ENCODE data around the gene APCDD1L. TPM values are rescaled to one million over a fixed set of nuclear protein-coding genes. Genes with fewer than 3 reads are reported as not detected.

The APCDD1L gene
- total RNA-seq: not detected

- no peaks in the 10 kb centered on the region for H3K9me3 Mint-ChIP-seq
- DNase-seq: no peak
- no peaks in the 10 kb centered on the region for H3K36me3 Mint-ChIP-seq
- no peak within 1 kb of the TSS for H3K27ac Mint-ChIP-seq
- H3K27me3 Mint-ChIP-seq: peaks cover 35% of the 10 kb centered on the region
- H3K4me1 Mint-ChIP-seq: no peaks in the 10 kb centered on the region
- no peak within 1 kb of the TSS for H3K4me3 Mint-ChIP-seq
Observed at GRCh38 chr20:58515233-58516212, at the start of gene APCDD1L. Gene APCDD1L, minus strand, starts transcription at chr20:58515399. Its CDS starts 692 bp downstream, at chr20:58514707.

- H3K27me3 Mint-ChIP-seq: no peaks in the 10 kb centered on the region
- peaks cover 3% of the 10 kb centered on the region for H3K9me3 Mint-ChIP-seq
- H3K4me3 Mint-ChIP-seq: no peak overlapping the region
- no peak overlapping the region for H3K27ac Mint-ChIP-seq
- H3K36me3 Mint-ChIP-seq: no peaks in the 10 kb centered on the region
- no peak for DNase-seq
- no peaks in the 10 kb centered on the region for H3K4me1 Mint-ChIP-seq
Observed at GRCh38 chr20:58559368-58559729, 44.1 kb upstream of the APCDD1L start.

GRCh38 chr20:58558486-58559367, 43.5 kb upstream of the APCDD1L start:
- Mint-ChIP-seq H3K27ac (no peak overlapping the region), H3K9me3 (peaks cover 3% of the 10 kb centered on the region)

DNA sequence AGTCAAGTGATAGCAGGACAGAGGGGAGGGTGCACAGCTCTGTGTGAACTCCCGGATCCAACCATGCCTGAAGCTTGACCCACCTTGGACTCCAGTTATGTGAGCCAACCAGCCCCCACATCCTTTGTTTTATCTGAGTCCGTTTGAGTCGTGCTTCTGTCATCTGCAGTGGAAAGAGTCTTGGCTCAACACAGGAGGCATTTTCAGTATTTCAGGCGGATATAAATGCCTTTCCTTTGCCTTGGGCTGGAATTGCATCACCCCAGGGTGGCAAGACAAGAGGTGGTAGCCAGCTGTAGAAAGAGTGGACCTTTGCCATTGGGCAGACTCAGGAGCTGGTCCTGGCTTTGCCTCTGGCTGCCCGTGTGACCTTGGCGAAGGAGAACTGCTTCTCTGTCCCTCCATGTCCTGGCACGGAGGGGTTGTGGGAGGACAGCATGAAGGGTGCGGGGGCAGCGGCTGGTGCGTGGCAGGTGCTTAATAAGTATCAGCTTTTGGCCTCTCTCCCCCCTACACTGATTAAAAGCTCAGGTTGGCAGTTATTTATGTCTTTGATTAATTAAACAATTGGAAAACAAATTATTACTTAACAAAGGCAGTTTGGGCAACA, 42.6 kb upstream of the APCDD1L start:
- no peaks in the 10 kb centered on the region for H3K36me3 Mint-ChIP-seq

More at GRCh38 chr20:58558486-58559367, 43.5 kb upstream of the APCDD1L start:
- Mint-ChIP-seq H3K36me3 (no peaks in the 10 kb centered on the region), H3K27me3 (no peaks in the 10 kb centered on the region), H3K4me3 (no peak overlapping the region), H3K4me1 (no peaks in the 10 kb centered on the region)
- no peak for DNase-seq

GRCh38 chr20:58556961-58557360, 41.8 kb upstream of the APCDD1L start:
- no peaks in the 10 kb centered on the region for H3K36me3 Mint-ChIP-seq
- H3K27ac Mint-ChIP-seq: no peak overlapping the region
- no peaks in the 10 kb centered on the region for H3K4me1 Mint-ChIP-seq
- no peaks in the 10 kb centered on the region for H3K27me3 Mint-ChIP-seq
- peaks cover 2% of the 10 kb centered on the region for H3K9me3 Mint-ChIP-seq
- no peak for DNase-seq
- no peak overlapping the region for H3K4me3 Mint-ChIP-seq

More for the DNA sequence above, 42.6 kb upstream of the APCDD1L start:
- H3K9me3 Mint-ChIP-seq: peaks cover 2% of the 10 kb centered on the region
- H3K4me3 Mint-ChIP-seq: no peak overlapping the region
- H3K4me1 Mint-ChIP-seq: no peaks in the 10 kb centered on the region
- no peak for DNase-seq
- H3K27me3 Mint-ChIP-seq: no peaks in the 10 kb centered on the region
- H3K27ac Mint-ChIP-seq: no peak overlapping the region

- H3K27ac Mint-ChIP-seq: no peak overlapping the region
- H3K9me3 Mint-ChIP-seq: no peaks in the 10 kb centered on the region
- H3K36me3 Mint-ChIP-seq: no peaks in the 10 kb centered on the region
- no peaks in the 10 kb centered on the region for H3K4me1 Mint-ChIP-seq
- H3K4me3 Mint-ChIP-seq: no peak overlapping the region
- H3K27me3 Mint-ChIP-seq: no peaks in the 10 kb centered on the region
- no peak for DNase-seq
Observed at GRCh38 chr20:58555078-58555765, 40.0 kb upstream of the APCDD1L start.

DNA sequence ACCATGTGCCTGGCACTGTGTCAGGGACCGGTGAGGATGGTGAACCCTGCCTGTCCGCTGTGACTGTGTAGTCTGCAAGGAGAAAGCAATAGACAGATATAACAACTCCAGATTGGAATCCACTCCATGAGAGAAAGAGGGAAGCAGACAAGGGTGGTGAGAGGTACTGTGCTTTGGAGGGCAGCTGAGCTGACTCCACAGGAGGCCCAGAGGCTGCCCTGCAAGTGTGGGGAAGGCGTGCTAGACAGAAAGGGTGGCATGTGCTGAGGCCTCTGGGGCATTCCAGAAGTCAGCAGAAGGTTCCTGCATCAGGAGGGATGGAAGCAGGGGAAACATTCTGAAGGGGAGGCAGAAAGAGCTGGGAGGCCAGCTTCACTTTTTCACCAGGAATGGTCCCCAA, 39.3 kb upstream of the APCDD1L start:
- H3K4me1 Mint-ChIP-seq: no peaks in the 10 kb centered on the region
- H3K27me3 Mint-ChIP-seq: no peaks in the 10 kb centered on the region
- no peaks in the 10 kb centered on the region for H3K9me3 Mint-ChIP-seq
- H3K4me3 Mint-ChIP-seq: no peak overlapping the region
- DNase-seq: no peak
- H3K36me3 Mint-ChIP-seq: no peaks in the 10 kb centered on the region
- no peak overlapping the region for H3K27ac Mint-ChIP-seq

DNA sequence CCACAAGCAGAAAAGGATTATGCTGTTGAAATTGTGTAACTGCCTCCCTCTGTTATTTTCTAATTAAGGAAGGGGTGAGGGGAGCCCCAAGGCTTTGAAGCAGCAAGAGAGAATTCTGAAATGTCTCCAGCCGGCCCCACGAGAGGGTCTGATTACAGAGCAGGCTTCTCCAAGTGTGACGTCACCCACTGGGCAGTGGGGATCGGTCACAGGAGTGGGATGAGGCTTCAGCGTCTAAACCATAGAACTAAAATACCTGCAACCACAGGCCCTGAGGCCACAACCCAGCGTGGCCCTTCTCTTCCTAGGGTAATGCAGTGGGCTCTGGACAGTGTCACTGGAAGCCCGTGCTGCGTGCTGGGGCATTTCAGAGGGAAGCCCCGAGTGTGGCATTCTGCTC, 38.6 kb upstream of the APCDD1L start:
- H3K27me3 Mint-ChIP-seq: no peaks in the 10 kb centered on the region
- H3K27ac Mint-ChIP-seq: no peak overlapping the region
- H3K36me3 Mint-ChIP-seq: no peaks in the 10 kb centered on the region
- DNase-seq: no peak
- H3K4me3 Mint-ChIP-seq: no peak overlapping the region
- no peaks in the 10 kb centered on the region for H3K4me1 Mint-ChIP-seq
- H3K9me3 Mint-ChIP-seq: no peaks in the 10 kb centered on the region

GRCh38 chr20:58553166-58553696, 38.0 kb upstream of the APCDD1L start:
- Mint-ChIP-seq H3K36me3 (no peaks in the 10 kb centered on the region), H3K27ac (no peak overlapping the region), H3K27me3 (no peaks in the 10 kb centered on the region), H3K4me3 (no peak overlapping the region), H3K9me3 (no peaks in the 10 kb centered on the region), H3K4me1 (no peaks in the 10 kb centered on the region)
- no peak for DNase-seq

DNA sequence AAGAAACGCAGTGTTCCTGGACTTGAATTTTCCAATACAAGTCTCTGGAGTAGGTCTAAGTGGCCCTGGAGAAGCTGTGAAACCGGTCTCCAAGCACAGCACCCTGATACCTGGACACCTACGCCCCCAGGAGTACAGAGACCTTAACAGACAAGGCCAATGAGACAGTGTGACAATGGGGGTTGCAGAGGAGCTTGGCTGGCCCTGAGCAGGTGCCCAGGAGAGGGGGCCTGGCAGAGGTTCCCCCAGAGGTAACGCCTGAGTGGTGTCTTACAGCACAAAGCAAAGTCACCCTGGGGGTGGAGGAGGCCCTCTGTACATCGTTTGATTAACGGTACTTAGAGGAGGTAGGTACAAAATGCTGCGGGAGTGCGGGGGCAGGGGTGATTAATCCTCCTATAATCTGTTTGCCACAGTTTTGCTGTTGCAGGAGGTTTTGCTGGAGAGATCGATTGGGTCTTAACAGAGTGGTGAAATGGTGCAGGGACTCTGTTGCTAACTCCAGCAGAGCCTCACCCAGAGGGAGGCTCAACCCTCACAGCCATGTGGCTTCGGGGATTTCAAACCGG, 37.3 kb upstream of the APCDD1L start:
- no peaks in the 10 kb centered on the region for H3K9me3 Mint-ChIP-seq
- H3K36me3 Mint-ChIP-seq: no peaks in the 10 kb centered on the region
- H3K4me3 Mint-ChIP-seq: no peak overlapping the region
- no peak for DNase-seq
- no peak overlapping the region for H3K27ac Mint-ChIP-seq
- no peaks in the 10 kb centered on the region for H3K27me3 Mint-ChIP-seq
- no peaks in the 10 kb centered on the region for H3K4me1 Mint-ChIP-seq

GRCh38 chr20:58551631-58552030, 36.4 kb upstream of the APCDD1L start:
- DNase-seq: no peak
- H3K27me3 Mint-ChIP-seq: no peaks in the 10 kb centered on the region

DNA sequence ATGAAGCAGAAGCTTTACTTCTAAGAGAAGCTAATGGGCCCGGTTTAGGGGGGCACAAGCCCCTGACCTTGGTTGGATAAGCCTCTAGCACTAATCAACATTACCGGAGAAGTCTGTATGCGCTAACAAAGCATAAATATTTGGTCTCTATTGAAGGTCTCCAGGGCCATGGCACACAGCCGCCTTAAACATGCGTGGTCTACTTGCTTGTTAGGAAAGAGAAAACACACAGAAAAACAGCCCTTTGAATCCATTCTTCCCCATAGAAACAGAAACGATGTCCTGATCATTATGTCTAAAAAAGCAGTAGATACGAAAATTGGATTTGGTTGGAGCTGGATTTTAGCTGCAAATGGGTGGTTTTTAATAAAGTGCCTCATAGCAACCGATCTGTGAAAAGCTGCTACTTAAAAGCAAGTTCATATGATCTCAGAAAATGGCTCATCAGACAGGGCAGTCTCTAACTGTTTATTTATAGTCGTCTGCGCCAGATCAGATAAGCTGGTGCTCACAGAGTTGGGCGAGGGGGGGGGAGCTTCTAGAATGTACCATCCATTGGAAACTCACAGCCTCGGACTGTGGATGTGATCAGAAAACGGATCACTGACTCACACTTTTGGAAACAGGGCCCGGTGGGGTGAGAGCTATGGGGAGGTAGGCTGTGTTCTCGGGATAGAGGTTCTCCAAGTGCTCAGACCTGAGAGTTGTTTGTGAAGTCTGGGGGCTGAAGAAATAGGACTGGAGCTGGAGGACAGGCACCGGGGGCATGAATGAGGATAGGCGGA, 35.3 kb upstream of the APCDD1L start:
- H3K4me1 Mint-ChIP-seq: no peaks in the 10 kb centered on the region
- no peak overlapping the region for H3K4me3 Mint-ChIP-seq
- H3K27me3 Mint-ChIP-seq: no peaks in the 10 kb centered on the region
- H3K36me3 Mint-ChIP-seq: no peaks in the 10 kb centered on the region
- no peaks in the 10 kb centered on the region for H3K9me3 Mint-ChIP-seq
- DNase-seq: no peak
- H3K27ac Mint-ChIP-seq: no peak overlapping the region

More at GRCh38 chr20:58551631-58552030, 36.4 kb upstream of the APCDD1L start:
- no peaks in the 10 kb centered on the region for H3K4me1 Mint-ChIP-seq
- no peaks in the 10 kb centered on the region for H3K36me3 Mint-ChIP-seq
- H3K27ac Mint-ChIP-seq: no peak overlapping the region
- no peaks in the 10 kb centered on the region for H3K9me3 Mint-ChIP-seq
- no peak overlapping the region for H3K4me3 Mint-ChIP-seq
